Measurements from ENCODE around the gene PSME1.

DNA sequence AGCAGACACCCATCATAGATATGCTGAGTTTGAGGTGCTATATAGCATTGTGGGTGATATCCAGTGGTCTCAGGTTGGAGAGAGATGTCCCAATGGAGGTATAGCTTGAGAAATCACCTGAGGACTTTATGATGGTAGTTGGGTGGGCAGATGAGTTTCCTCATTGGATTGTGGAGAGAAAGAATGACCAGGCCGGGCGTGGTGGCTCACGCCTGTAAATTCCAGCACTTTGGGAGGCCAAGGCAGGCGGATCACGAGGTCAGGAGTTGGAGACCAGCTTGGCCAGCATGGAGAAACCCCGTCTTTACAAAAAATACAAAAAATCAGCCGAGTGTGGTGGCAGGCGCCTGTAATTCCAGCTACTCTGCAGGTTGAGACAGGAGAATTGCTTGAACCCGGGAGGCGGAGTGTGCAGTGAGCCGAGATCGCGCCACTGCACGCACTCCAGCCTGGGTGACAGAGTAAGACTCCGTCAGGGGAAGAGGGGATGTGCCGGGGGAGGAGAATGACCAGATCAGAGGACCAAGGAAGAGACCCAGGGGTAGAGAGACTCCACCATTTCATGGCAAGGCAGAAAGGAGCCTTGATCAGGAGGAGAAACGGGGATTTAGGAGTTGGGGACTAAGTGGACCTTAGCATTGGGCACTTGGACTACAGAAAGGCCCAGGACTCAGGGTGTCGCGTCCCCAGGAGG, 42.6 kb upstream of the PSME1 start:
- TF ChIP-seq CTCF (IDR thresholded peaks at IDR 0.05) (no peak), POLR2A (IDR thresholded peaks at IDR 0.05) (no peak)
